ENCODE results near the gene KRTAP1-4.

KRTAP1-4 gene

DNA sequence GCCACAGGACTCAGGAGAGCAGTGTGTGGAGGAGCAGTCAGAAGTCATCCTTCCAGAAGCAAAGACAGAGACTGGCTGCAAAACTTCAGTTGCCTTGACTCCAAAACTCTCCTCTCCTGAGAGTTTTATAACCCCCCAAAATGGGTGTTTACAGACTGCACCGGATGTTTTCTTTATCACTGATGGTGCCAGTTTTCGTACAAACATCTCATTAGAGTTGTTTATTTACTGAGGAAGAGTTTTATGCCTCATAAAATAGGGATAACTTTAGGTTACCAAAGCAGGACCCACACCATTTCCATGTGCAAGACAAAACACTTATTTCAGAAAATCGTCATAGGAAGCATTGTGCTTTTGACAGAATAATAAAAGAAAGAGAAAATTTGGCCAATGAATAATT lies 45.8 kb downstream of the KRTAP1-4 start, which contains the start of gene KRT40:
TSS of gene KRT40 (minus strand) at position 101 of the 400 bp plus-strand sequence. CDS start at position 48, 53 bp downstream.
- no peak for DNase-seq (ENCODE audit: low read depth in 1 of 2, low spot score in 1 of 2)
- peaks cover 4% of the 10 kb centered on the region for H3K27me3 ChIP-seq (ENCODE audit: insufficient read depth, poor library complexity, severe bottlenecking)
- no peak within 1 kb of the TSS for H3K4me3 ChIP-seq (replicated peaks; ENCODE audit: insufficient read depth, low read length)
- TF ChIP-seq GABPA (IDR thresholded peaks at IDR 0.05; ENCODE audit: low read depth) (no peak), SPI1 (IDR thresholded peaks at IDR 0.05; ENCODE audit: borderline replicate concordance, low read depth) (no peak), POLR2AphosphoS5 (IDR thresholded peaks at IDR 0.05; ENCODE audit: low read depth) (no peak)
- TF ChIP-seq, protein P1, sequence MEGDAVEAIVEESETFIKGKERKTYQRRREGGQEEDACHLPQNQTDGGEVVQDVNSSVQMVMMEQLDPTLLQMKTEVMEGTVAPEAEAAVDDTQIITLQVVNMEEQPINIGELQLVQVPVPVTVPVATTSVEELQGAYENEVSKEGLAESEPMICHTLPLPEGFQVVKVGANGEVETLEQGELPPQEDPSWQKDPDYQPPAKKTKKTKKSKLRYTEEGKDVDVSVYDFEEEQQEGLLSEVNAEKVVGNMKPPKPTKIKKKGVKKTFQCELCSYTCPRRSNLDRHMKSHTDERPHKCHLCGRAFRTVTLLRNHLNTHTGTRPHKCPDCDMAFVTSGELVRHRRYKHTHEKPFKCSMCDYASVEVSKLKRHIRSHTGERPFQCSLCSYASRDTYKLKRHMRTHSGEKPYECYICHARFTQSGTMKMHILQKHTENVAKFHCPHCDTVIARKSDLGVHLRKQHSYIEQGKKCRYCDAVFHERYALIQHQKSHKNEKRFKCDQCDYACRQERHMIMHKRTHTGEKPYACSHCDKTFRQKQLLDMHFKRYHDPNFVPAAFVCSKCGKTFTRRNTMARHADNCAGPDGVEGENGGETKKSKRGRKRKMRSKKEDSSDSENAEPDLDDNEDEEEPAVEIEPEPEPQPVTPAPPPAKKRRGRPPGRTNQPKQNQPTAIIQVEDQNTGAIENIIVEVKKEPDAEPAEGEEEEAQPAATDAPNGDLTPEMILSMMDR (IDR thresholded peaks at IDR 0.05; ENCODE audit: insufficient read depth, low read length) = no peak
- TF ChIP-seq, protein P2, sequence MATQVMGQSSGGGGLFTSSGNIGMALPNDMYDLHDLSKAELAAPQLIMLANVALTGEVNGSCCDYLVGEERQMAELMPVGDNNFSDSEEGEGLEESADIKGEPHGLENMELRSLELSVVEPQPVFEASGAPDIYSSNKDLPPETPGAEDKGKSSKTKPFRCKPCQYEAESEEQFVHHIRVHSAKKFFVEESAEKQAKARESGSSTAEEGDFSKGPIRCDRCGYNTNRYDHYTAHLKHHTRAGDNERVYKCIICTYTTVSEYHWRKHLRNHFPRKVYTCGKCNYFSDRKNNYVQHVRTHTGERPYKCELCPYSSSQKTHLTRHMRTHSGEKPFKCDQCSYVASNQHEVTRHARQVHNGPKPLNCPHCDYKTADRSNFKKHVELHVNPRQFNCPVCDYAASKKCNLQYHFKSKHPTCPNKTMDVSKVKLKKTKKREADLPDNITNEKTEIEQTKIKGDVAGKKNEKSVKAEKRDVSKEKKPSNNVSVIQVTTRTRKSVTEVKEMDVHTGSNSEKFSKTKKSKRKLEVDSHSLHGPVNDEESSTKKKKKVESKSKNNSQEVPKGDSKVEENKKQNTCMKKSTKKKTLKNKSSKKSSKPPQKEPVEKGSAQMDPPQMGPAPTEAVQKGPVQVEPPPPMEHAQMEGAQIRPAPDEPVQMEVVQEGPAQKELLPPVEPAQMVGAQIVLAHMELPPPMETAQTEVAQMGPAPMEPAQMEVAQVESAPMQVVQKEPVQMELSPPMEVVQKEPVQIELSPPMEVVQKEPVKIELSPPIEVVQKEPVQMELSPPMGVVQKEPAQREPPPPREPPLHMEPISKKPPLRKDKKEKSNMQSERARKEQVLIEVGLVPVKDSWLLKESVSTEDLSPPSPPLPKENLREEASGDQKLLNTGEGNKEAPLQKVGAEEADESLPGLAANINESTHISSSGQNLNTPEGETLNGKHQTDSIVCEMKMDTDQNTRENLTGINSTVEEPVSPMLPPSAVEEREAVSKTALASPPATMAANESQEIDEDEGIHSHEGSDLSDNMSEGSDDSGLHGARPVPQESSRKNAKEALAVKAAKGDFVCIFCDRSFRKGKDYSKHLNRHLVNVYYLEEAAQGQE (IDR thresholded peaks at IDR 0.05; ENCODE audit: insufficient replicate concordance, low read depth) = no peak
- no peak within 1 kb of the TSS for H3K27ac ChIP-seq (replicated peaks)

DNA sequence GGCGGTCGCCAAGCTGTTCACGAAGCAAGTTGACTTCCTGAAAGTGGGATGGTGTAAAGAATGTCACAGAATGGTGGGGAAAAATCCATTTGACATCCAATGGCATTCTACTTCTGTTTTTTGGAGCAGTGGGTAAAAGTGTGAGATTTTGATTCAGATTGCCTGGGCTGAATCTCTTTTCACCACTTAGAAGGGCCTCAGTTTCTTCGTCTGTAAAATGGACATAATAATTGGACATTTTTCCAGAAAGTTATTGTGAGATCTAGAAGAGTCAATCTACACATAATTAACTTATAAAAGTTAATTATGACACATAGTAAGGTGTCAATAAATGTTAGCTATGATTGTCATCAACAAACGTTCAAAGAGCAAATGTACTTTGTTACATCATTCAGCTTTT lies 48.9 kb downstream of the KRTAP1-4 start:
- no peak overlapping the region for H3K4me3 ChIP-seq (replicated peaks; ENCODE audit: insufficient read depth, low read length)
- H3K27me3 ChIP-seq (ENCODE audit: insufficient read depth, poor library complexity, severe bottlenecking) = peaks cover 4% of the 10 kb centered on the region
- TF ChIP-seq SPI1 (IDR thresholded peaks at IDR 0.05; ENCODE audit: borderline replicate concordance, low read depth) = no peak
- TF ChIP-seq POLR2AphosphoS5 (IDR thresholded peaks at IDR 0.05; ENCODE audit: low read depth) = no peak
- TF ChIP-seq, protein P2 (IDR thresholded peaks at IDR 0.05; ENCODE audit: insufficient replicate concordance, low read depth) = no peak
- TF ChIP-seq GABPA (IDR thresholded peaks at IDR 0.05; ENCODE audit: low read depth) = no peak
- TF ChIP-seq, protein P1 (IDR thresholded peaks at IDR 0.05; ENCODE audit: insufficient read depth, low read length) = no peak
- no peak overlapping the region for H3K27ac ChIP-seq (replicated peaks)
- DNase-seq (ENCODE audit: low read depth in 1 of 2, low spot score in 1 of 2) = no peak

DNA sequence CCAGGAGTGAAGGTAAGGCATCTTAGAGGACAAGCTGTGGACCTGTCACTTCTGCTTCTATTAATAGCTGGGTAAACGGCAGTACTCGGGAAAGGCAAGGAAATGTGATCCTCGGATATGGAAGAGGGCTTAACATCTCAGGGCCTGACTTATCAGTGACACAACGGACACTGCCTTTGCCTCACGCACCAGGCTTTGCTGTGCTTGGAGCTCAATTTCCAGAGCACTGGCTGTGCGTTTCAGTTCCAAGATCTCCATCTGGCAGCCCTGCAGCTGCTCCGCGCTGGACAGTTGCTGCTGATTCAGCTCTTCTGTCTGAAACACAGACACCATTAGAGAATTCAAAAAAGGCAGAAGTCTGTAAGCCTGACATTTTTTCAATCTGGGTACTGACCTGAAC lies 49.4 kb downstream of the KRTAP1-4 start:
- no peak for DNase-seq (ENCODE audit: low read depth in 1 of 2, low spot score in 1 of 2)
- no peak for TF ChIP-seq SPI1 (IDR thresholded peaks at IDR 0.05; ENCODE audit: borderline replicate concordance, low read depth)
- TF ChIP-seq GABPA (IDR thresholded peaks at IDR 0.05; ENCODE audit: low read depth) = no peak
- no peak for TF ChIP-seq POLR2AphosphoS5 (IDR thresholded peaks at IDR 0.05; ENCODE audit: low read depth)
- TF ChIP-seq, protein P1 (IDR thresholded peaks at IDR 0.05; ENCODE audit: insufficient read depth, low read length) = no peak
- TF ChIP-seq, protein P2 (IDR thresholded peaks at IDR 0.05; ENCODE audit: insufficient replicate concordance, low read depth) = no peak

More for the DNA sequence above, 49.4 kb downstream of the KRTAP1-4 start:
- Histone ChIP-seq H3K27ac (replicated peaks) (no peak overlapping the region), H3K4me3 (replicated peaks; ENCODE audit: insufficient read depth, low read length) (no peak overlapping the region), H3K27me3 (ENCODE audit: insufficient read depth, poor library complexity, severe bottlenecking) (peaks cover 4% of the 10 kb centered on the region)

All from HL-60 (cell line).